ENCODE data around the gene SMIM14.

DNA sequence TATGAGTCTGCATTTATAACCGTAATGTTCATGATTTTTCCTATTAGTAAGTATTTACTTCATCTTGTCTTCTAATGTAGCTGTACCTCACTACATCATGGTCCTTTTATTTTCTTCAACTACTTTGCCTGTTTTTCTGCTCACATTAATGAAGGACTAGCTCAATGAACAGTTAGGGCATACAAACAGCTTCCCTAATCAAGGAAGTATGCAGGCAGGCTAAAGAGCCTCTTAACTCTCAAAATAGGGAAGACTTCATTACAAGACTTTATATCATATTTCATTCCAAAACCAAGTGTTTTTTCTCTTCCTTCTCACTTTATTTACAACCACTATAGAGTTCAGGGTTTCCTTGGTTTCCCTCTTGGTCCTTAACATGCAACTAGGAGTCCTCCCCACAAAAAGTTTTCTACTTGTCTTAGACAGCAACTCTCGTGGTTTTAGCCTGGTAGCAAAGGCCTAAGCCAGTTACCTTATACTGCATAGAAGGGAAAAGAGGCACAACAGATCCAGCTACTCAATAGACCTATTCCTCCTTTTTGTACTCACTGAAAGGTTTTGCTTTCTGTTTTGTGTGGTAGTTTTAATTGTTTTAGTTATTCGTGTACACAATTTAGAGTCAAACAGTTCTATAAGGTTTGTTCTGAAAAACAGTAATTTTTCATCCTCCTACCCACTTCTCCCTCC is 40.8 kb downstream of the SMIM14 start:
- TF ChIP-seq ATF1 (CRISPR knock-in tag; IDR thresholded peaks at IDR 0.05) (no peak), TEAD4 (CRISPR knock-in tag; IDR thresholded peaks at IDR 0.05) (no peak), NR1H2 (CRISPR knock-in tag; IDR thresholded peaks at IDR 0.05) (no peak), JUN (CRISPR knock-in tag; IDR thresholded peaks at IDR 0.05) (no peak), ZNF423 (CRISPR knock-in tag; IDR thresholded peaks at IDR 0.05) (no peak)
- TF ChIP-seq, protein P1, sequence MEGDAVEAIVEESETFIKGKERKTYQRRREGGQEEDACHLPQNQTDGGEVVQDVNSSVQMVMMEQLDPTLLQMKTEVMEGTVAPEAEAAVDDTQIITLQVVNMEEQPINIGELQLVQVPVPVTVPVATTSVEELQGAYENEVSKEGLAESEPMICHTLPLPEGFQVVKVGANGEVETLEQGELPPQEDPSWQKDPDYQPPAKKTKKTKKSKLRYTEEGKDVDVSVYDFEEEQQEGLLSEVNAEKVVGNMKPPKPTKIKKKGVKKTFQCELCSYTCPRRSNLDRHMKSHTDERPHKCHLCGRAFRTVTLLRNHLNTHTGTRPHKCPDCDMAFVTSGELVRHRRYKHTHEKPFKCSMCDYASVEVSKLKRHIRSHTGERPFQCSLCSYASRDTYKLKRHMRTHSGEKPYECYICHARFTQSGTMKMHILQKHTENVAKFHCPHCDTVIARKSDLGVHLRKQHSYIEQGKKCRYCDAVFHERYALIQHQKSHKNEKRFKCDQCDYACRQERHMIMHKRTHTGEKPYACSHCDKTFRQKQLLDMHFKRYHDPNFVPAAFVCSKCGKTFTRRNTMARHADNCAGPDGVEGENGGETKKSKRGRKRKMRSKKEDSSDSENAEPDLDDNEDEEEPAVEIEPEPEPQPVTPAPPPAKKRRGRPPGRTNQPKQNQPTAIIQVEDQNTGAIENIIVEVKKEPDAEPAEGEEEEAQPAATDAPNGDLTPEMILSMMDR (IDR thresholded peaks at IDR 0.05), result no peak
- TF ChIP-seq, protein P2, sequence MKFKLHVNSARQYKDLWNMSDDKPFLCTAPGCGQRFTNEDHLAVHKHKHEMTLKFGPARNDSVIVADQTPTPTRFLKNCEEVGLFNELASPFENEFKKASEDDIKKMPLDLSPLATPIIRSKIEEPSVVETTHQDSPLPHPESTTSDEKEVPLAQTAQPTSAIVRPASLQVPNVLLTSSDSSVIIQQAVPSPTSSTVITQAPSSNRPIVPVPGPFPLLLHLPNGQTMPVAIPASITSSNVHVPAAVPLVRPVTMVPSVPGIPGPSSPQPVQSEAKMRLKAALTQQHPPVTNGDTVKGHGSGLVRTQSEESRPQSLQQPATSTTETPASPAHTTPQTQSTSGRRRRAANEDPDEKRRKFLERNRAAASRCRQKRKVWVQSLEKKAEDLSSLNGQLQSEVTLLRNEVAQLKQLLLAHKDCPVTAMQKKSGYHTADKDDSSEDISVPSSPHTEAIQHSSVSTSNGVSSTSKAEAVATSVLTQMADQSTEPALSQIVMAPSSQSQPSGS (CRISPR knock-in tag; IDR thresholded peaks at IDR 0.05; ENCODE audit: borderline replicate concordance, low read depth), result no peak
- TF ChIP-seq, protein P3, sequence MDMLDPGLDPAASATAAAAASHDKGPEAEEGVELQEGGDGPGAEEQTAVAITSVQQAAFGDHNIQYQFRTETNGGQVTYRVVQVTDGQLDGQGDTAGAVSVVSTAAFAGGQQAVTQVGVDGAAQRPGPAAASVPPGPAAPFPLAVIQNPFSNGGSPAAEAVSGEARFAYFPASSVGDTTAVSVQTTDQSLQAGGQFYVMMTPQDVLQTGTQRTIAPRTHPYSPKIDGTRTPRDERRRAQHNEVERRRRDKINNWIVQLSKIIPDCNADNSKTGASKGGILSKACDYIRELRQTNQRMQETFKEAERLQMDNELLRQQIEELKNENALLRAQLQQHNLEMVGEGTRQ (CRISPR knock-in tag; IDR thresholded peaks at IDR 0.05), result no peak

Measured in WTC11 (cell line).